Stimulated activated naive CD8-positive, alpha-beta T cell treated with anti-CD3 and anti-CD28 coated beads, Interleukin-15, amount 100 ng/mL, for 72 hours (primary cell): Measurements from ENCODE around the gene MARK2.
"Not testable (repeated sequence)": the region's sequence is repeated elsewhere in the genome, so short reads cannot be mapped to it uniquely, and the experiment has no call there.

Experiments used
- ATAC-seq: fragments of 150-1000 bp; cut with Tn5 transposase; 2 replicates; pipeline ENCODE4 v1.10.0; 2021; ENCODE audit warnings: mild to moderate bottlenecking, moderate library complexity
- DNase-seq, 2 donors: peaks; one replicate each; pipeline ENCODE4 v3.0.0; 2021 to 2022
- H3K27ac Mint-ChIP-seq, 2 donors: one replicate each; pipeline ENCODE4 v1.8.0; 2022; ENCODE audit warnings: mild to moderate bottlenecking in 2 of 2, mixed read lengths in 2 of 2, moderate library complexity in 2 of 2
- H3K27me3 Mint-ChIP-seq: one replicate; pipeline ENCODE4 v1.8.0; 2022; ENCODE audit warnings: mixed read lengths
- H3K4me1 Mint-ChIP-seq: one replicate; pipeline ENCODE4 v1.8.0; 2022; ENCODE audit warnings: mild to moderate bottlenecking, mixed read lengths
- H3K4me3 Mint-ChIP-seq, 2 donors: one replicate each; pipeline ENCODE4 v1.8.0; 2022; ENCODE audit warnings: mild to moderate bottlenecking in 2 of 2, mixed read lengths in 2 of 2, moderate library complexity in 1 of 2
- H3K9me3 Mint-ChIP-seq, 2 donors: one replicate each; pipeline ENCODE4 v1.8.0; 2022; ENCODE audit warnings: mixed read lengths in 2 of 2

MARK2 gene

GRCh38 chr11:63858628-63859550 is 20.0 kb downstream of the MARK2 start:
- Mint-ChIP-seq H3K4me3 (no peak overlapping the region), H3K27ac (no peak overlapping the region), H3K27me3 (no peaks in the 10 kb centered on the region), H3K4me1 (peaks cover 54% of the 10 kb centered on the region), H3K9me3 (no peaks in the 10 kb centered on the region)
- DNase-seq (no peak), ATAC-seq (no peak)

GRCh38 chr11:63862923-63863322 is 24.0 kb downstream of the MARK2 start:
- no peak for ATAC-seq
- Mint-ChIP-seq H3K27me3 (no peaks in the 10 kb centered on the region), H3K4me3 (no peak overlapping the region), H3K27ac (peak overlapping the region in 1 of 2 donors; percentile 2), H3K9me3 (no peaks in the 10 kb centered on the region), H3K4me1 (peaks cover 61% of the 10 kb centered on the region)
- DNase-seq = no peak

- DNase-seq, H3K9me3 Mint-ChIP-seq, ATAC-seq, H3K27me3 Mint-ChIP-seq, H3K27ac Mint-ChIP-seq: not testable (repeated sequence)
- peak overlapping the region in 1 of 2 donors; percentile 25 for H3K4me3 Mint-ChIP-seq
- peaks cover 63% of the 10 kb centered on the region for H3K4me1 Mint-ChIP-seq
These were observed 24.7 kb downstream of the MARK2 start for GRCh38 chr11:63863620-63864019.

GRCh38 chr11:63866211-63866610 is 27.3 kb downstream of the MARK2 start:
- DNase-seq = peak; percentile 81 to 87
- Mint-ChIP-seq H3K4me1 (peaks cover 83% of the 10 kb centered on the region), H3K9me3 (no peaks in the 10 kb centered on the region), H3K27ac (peak overlapping the region in 1 of 2 donors; percentile 84), H3K4me3 (peak overlapping the region; percentile 78 to 83), H3K27me3 (no peaks in the 10 kb centered on the region)
- peak; percentile 90 for ATAC-seq

GRCh38 chr11:63867511-63867910 is 28.6 kb downstream of the MARK2 start:
- peak overlapping the region in 1 of 2 donors; percentile 8 for H3K4me3 Mint-ChIP-seq

GRCh38 chr11:63868399-63869064 is 29.6 kb downstream of the MARK2 start:
- H3K27ac Mint-ChIP-seq = no peak overlapping the region
- no peak for DNase-seq

More at GRCh38 chr11:63867511-63867910, 28.6 kb downstream of the MARK2 start:
- Mint-ChIP-seq H3K27me3 (no peaks in the 10 kb centered on the region), H3K27ac (no peak overlapping the region), H3K4me1 (peaks cover 87% of the 10 kb centered on the region), H3K9me3 (no peaks in the 10 kb centered on the region)
- no peak for ATAC-seq
- no peak for DNase-seq

GRCh38 chr11:63869171-63869591 is 30.3 kb downstream of the MARK2 start:
- no peaks in the 10 kb centered on the region for H3K9me3 Mint-ChIP-seq
- DNase-seq (no peak), ATAC-seq (no peak)
- peak overlapping the region; percentile 54 to 73 for H3K4me3 Mint-ChIP-seq
- H3K27ac Mint-ChIP-seq = no peak overlapping the region
- H3K27me3 Mint-ChIP-seq = no peaks in the 10 kb centered on the region
- peaks cover 91% of the 10 kb centered on the region for H3K4me1 Mint-ChIP-seq

More at GRCh38 chr11:63868399-63869064, 29.6 kb downstream of the MARK2 start:
- no peak for ATAC-seq
- Mint-ChIP-seq H3K4me1 (peaks cover 87% of the 10 kb centered on the region), H3K9me3 (no peaks in the 10 kb centered on the region), H3K4me3 (peak overlapping the region; percentile 0 to 5), H3K27me3 (no peaks in the 10 kb centered on the region)

- H3K27ac Mint-ChIP-seq = no peak overlapping the region
- DNase-seq = peak in 1 of 2 donors; percentile 44
- peaks cover 96% of the 10 kb centered on the region for H3K4me1 Mint-ChIP-seq
- H3K9me3 Mint-ChIP-seq = no peaks in the 10 kb centered on the region
- peak overlapping the region; percentile 54 to 73 for H3K4me3 Mint-ChIP-seq
- no peaks in the 10 kb centered on the region for H3K27me3 Mint-ChIP-seq
- ATAC-seq = peak; percentile 52
These were observed 30.8 kb downstream of the MARK2 start for GRCh38 chr11:63869683-63870082.

GRCh38 chr11:63870351-63871140 is 31.6 kb downstream of the MARK2 start:
- DNase-seq (peak in 1 of 2 donors; percentile 28), ATAC-seq (peak; percentile 58)
- H3K27ac Mint-ChIP-seq = peak overlapping the region; percentile 56 to 80
- H3K4me3 Mint-ChIP-seq = peak overlapping the region; percentile 54 to 73
- no peaks in the 10 kb centered on the region for H3K9me3 Mint-ChIP-seq
- no peaks in the 10 kb centered on the region for H3K27me3 Mint-ChIP-seq
- H3K4me1 Mint-ChIP-seq = peaks cover 95% of the 10 kb centered on the region

- ATAC-seq (peak; percentile 90), DNase-seq (peak; percentile 20 to 63)
- peak overlapping the region; percentile 6 to 40 for H3K4me3 Mint-ChIP-seq
- peaks cover 87% of the 10 kb centered on the region for H3K4me1 Mint-ChIP-seq
- H3K9me3 Mint-ChIP-seq = no peaks in the 10 kb centered on the region
- no peaks in the 10 kb centered on the region for H3K27me3 Mint-ChIP-seq
- H3K27ac Mint-ChIP-seq = no peak overlapping the region
These were observed 33.3 kb downstream of the MARK2 start for GRCh38 chr11:63871962-63872799.

- Mint-ChIP-seq H3K9me3 (no peaks in the 10 kb centered on the region), H3K27ac (no peak overlapping the region), H3K4me3 (no peak overlapping the region), H3K27me3 (no peaks in the 10 kb centered on the region), H3K4me1 (peaks cover 87% of the 10 kb centered on the region)
- ATAC-seq (no peak), DNase-seq (no peak)
These were observed 33.9 kb downstream of the MARK2 start for GRCh38 chr11:63872800-63873197.

- no peak for DNase-seq
- ATAC-seq = no peak
- Mint-ChIP-seq H3K4me1 (peaks cover 88% of the 10 kb centered on the region), H3K27me3 (no peaks in the 10 kb centered on the region), H3K4me3 (no peak overlapping the region), H3K27ac (peak overlapping the region in 1 of 2 donors; percentile 48), H3K9me3 (no peaks in the 10 kb centered on the region)
These were observed 34.4 kb downstream of the MARK2 start for GRCh38 chr11:63873311-63873710.

GRCh38 chr11:63874511-63874910 is 35.6 kb downstream of the MARK2 start:
- H3K9me3 Mint-ChIP-seq = no peaks in the 10 kb centered on the region
- ATAC-seq = no peak
- no peak overlapping the region for H3K4me3 Mint-ChIP-seq
- H3K27me3 Mint-ChIP-seq = no peaks in the 10 kb centered on the region
- peak overlapping the region in 1 of 2 donors; percentile 34 for H3K27ac Mint-ChIP-seq
- peaks cover 88% of the 10 kb centered on the region for H3K4me1 Mint-ChIP-seq
- no peak for DNase-seq

GRCh38 chr11:63875506-63876065 is 36.7 kb downstream of the MARK2 start:
- DNase-seq (no peak), ATAC-seq (no peak)
- H3K27me3 Mint-ChIP-seq = no peaks in the 10 kb centered on the region
- H3K4me1 Mint-ChIP-seq = peaks cover 88% of the 10 kb centered on the region
- H3K4me3 Mint-ChIP-seq = no peak overlapping the region
- H3K27ac Mint-ChIP-seq = peak overlapping the region in 1 of 2 donors; percentile 52
- H3K9me3 Mint-ChIP-seq = no peaks in the 10 kb centered on the region
